Measurements from ENCODE around the gene CCDC66.

- TF ChIP-seq EZH2 (IDR thresholded peaks at IDR 0.05; ENCODE audit: low read length, missing control alignments) (no peak), CTCF (conservative IDR thresholded peaks at IDR 0.05 in 1 of 2, IDR thresholded peaks at IDR 0.05 in 1 of 2; ENCODE audit: low read depth in 1 of 2, low read length in 2 of 2) (no peak)
Measured at GRCh38 chr3:56557831-56558170, 826 bp downstream of the CCDC66 start.

Data from fibroblast of lung (primary cell).